HG03354 (cell line): ENCODE data around the gene KLF3.
A peak's percentile ranks its signal among the peaks of the same experiment; 100 is the strongest.

Source experiments
- ATAC-seq: cut with Tn5 transposase; IDR thresholded peaks from one replicate; pipeline ENCODE4 v1.9.1; 2021; ENCODE audit warnings: mild to moderate bottlenecking; ENCODE audit not compliant: unreplicated experiment, poor library complexity, severe bottlenecking

The KLF3 gene

DNA sequence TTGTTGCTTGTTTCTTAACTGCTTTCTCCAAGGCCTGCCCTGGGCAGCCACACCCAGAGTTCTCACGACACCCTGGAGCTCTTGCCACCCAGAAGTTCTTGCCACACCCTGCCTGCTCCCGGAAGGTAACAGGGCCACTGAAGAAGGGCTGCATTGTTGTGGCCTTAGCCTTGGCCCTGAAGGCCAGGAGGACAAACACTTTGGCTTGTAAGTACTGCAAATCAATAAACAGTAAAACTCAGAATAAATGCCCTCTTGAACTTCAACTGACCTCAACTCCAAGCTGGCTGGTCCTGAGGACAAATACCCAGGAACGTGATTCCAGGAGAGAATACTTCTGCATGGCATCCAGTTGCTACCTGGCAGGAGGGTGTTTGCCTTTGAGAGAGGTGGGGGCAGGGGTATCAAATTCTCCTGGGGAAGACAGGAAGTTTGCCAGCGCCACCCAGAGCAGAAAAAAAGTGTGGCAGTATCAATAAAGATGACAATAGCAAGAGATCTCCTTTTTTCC is 64.7 kb downstream of the KLF3 start:
- no peak for ATAC-seq

GRCh38 chr4:38730493-38730829 is 66.5 kb downstream of the KLF3 start:
- no peak for ATAC-seq

GRCh38 chr4:38730830-38731646 is 67.0 kb downstream of the KLF3 start:
- ATAC-seq, result peak; percentile 88

DNA sequence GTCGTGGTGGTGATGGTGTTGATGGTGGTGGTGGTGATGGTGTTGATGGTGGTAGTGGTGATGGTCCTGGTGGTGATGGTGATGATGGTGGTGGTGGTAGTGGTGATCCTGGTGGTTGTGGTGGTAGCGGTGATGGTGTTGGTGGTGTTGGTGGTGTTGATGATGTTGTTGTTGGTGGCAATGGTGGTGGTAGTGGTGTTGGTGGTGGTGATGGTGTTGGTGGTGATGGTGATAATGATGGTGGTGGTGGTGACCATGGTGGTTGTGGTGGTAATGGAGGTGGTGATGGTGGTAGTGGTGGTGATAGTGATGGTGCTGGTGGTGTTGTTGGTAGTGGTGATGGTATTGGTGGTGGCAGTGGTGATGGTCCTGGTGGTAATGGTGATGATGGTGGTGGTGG is 69.7 kb downstream of the KLF3 start:
- ATAC-seq, result no peak

DNA sequence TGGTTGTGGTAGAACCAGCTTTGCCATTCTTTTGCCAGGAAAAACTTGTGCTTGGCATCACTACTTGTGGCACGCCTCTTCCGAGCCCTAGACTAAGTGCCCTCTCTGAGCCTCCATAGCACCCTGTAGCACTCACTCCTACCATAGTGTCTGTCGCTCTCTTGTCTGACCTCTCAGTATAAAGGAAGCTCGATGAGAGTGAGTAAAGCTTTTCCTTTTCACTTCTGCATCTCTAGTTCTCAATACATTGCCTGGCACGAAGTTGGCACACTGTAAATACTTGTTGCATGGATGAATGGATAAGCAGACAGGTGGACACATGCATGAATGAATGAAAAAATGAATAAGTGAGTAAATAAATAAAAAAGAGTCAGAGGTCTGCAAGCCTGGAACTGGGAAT is 70.4 kb downstream of the KLF3 start:
- no peak for ATAC-seq

DNA sequence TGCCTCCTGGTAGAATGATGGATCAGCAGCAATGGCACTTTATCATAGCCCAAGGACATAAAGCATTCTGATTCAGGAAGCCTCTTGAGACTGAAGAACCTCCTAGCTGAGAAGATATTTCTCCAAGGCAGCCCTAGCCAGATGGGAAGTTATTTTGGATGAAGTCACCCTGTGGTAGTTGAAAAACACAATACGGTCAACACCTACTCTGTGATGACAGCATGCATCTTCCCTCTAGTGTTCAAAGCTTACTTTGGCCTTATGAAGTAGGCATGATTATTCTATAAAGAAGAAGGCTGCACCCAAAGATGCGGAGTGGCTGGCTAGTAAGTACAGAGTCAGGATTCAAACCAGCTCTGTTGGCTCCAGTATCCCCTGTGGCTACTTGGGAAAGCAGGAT is 70.9 kb downstream of the KLF3 start:
- no peak for ATAC-seq

DNA sequence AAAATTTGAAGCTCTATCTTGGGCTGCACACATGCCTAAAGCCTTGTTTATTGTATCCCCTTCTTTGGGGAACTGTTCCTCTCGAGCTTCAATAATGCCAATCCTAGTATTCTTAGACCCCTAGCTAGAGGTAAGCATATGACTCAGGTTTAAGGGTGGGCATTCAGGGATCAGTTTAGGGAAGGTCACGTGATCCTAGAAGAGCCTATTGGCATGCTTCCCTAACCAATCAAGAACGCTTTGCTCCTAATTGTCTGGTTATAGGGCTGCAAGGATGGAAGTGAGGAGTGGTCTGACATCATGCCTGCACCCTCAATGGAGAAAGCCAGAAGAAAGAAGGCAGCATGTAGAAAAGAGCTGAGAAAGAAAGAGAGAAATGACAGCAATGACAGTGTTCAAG is 71.9 kb downstream of the KLF3 start:
- no peak for ATAC-seq

DNA sequence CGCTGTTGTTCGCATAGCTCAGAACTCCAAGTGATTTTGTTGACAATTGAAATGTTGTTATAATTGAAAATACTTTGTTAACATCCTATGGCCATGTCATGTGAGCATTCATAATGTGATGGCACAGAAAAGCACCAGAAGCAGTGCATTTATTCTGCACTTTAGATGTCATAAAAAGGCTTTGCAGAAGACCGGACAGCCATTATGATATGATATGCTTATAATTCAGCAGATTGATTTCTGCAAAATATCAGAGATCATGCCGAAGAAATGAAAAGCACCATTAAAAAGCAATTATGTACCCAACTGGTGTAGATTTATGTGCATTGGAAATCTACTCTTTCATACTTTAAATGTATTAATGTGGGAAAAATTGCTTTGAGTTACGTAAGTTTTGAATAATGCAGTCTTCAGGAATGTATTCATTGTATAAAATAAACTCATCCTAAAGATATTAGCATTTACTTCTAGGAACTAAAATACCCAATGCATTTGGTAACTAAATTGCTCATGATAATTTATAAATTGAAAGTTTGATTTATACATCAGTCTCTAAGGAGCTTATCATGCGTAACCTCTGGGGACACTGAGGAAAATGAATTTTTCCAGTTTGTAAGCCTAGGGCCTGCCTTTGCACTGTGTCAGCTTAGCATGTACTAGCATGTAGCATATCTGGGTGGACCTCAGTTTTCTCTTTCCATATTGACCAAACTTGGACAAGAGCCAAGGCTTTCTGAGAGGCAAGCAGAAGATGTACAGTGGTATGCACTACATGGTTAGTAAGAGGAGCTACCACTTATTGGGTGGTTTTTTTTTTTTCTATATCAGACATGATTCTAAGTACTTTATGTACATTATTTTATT is 75.2 kb downstream of the KLF3 start:
- no peak for ATAC-seq

DNA sequence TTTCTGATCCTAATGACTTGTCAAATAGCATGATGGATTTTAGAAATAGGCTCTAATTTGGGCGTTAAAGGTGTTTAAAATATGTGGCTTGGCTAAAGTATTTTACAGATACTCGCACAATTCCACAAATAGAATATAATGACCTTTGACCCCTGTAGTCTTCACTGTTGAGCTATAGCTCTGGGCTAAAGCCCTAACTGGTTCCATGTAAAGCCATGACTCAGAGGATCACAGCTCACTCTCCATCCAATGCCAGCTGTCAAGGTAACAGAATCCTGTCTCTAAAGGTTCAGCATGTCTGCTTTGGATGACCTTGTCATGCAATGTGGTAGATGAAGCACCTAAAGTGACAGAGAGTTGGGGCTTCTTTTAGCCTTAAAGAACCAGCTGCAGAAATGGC is 76.3 kb downstream of the KLF3 start:
- ATAC-seq, result no peak

GRCh38 chr4:38743866-38744265 is 79.9 kb downstream of the KLF3 start:
- ATAC-seq, result no peak

- no peak for ATAC-seq
These were observed 81.9 kb downstream of the KLF3 start for GRCh38 chr4:38745881-38746280.

DNA sequence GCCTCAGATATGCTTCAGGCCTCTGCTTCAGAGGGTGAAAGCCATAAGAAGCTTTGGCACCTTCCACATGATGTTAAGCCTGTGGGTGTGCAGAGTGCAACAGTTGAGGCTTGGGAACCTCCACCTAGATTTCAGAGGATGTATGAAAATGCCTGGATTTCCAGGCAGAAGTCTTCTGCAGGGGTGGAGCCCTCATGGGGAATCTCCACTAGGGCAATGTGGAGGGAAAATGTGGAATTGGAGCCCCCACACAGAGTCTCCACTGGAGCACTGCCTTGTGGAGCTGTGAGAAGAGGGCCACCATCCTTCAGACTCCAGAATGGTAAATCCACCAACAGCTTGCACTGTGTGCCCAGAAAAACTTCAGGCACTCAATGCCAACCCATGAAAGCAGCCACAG is 83.6 kb downstream of the KLF3 start:
- ATAC-seq, result no peak

DNA sequence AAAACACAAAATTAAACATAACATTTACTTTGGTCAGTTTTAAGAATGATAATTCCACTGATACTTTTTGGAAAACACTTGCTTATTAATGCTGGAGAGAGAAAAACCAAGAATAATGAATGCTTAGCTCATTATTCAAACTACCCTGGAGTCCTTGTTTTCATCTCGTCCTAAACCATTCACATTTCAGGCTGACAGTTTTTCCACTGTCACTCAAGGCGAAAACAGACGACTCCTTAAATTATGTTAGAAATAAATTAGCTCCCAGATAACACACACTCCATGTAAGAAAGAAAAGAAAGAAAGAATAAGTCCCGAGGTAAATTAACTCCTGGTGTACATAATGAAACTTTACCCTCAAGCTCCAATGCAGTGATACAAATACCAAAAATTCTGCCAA is 85.3 kb downstream of the KLF3 start:
- no peak for ATAC-seq
